Naive thymus-derived CD4-positive, alpha-beta T cell (primary cell): ENCODE measurements around the gene GRIP2. TPM values are rescaled to one million over a fixed set of nuclear protein-coding genes. Genes with fewer than 3 reads are reported as not detected.

Experiments
- ATAC-seq: fragments of 150-1000 bp; cut with Tn5 transposase; 2 replicates; pipeline ENCODE4 v1.10.0; 2021; ENCODE audit warnings: mild to moderate bottlenecking, moderate library complexity
- CTCF ChIA-PET: fragments of 350-600 bp; sonication (Branson Sonifier 250); formaldehyde crosslinking; loops from one replicate; lab custom pipeline; 2021; ENCODE audit warnings: antibody characterized with exemption; lab: Charles Lee
- POLR2A ChIA-PET: fragments of 350-600 bp; sonication (Branson Sonifier 250); formaldehyde crosslinking; loops from one replicate; lab custom pipeline; 2021; ENCODE audit warnings: antibody characterized with exemption, inconsistent platforms; lab: Charles Lee
- DNase-seq, 9 donors: peaks; one replicate each; pipeline versions ENCODE4 v3.0.0 to v3.0.0-alpha.2; 2020 to 2022; ENCODE audit warnings: mixed read lengths in 1 of 9
- H3K27ac ChIP-seq: one replicate; pipeline ENCODE4 v1.7.0; 2013; ENCODE audit warnings: mild to moderate bottlenecking, low read depth, low read length, moderate library complexity
- H3K27me3 ChIP-seq, 2 donors: one replicate each; pipeline ENCODE4 v1.7.0; 2013; ENCODE audit warnings: low read length in 2 of 2, mild to moderate bottlenecking in 2 of 2, moderate library complexity in 2 of 2; ENCODE audit not compliant: control insufficient read depth in 2 of 2, insufficient read depth in 2 of 2
- H3K36me3 ChIP-seq, 3 experiments: 1 replicate in 2 of 3; 2 replicates in 1 of 3; pipeline ENCODE4 v1.7.0; 2013; ENCODE audit warnings: low read length in 3 of 3, mild to moderate bottlenecking in 3 of 3, moderate library complexity in 1 of 3; ENCODE audit not compliant: insufficient read depth in 3 of 3, control insufficient read depth in 2 of 3
- H3K4me1 ChIP-seq, 2 donors: one replicate each; pipeline ENCODE4 v1.7.0; 2013; ENCODE audit warnings: low read length in 2 of 2, mild to moderate bottlenecking in 2 of 2, moderate library complexity in 1 of 2; ENCODE audit not compliant: control insufficient read depth in 2 of 2, insufficient read depth in 2 of 2
- H3K4me3 ChIP-seq: 2 replicates; pipeline ENCODE4 v1.7.0; 2013; ENCODE audit warnings: mild to moderate bottlenecking, low read length
- H3K9me3 ChIP-seq, 3 experiments: 1 replicate in 2 of 3; 2 replicates in 1 of 3; pipeline ENCODE4 v1.7.0; 2013; ENCODE audit warnings: low read length in 3 of 3; ENCODE audit not compliant: control insufficient read depth in 2 of 3
- H3K27ac Mint-ChIP-seq, 9 donors: one replicate each; pipeline ENCODE4 v1.8.0; 2020 to 2022; ENCODE audit warnings: mixed read lengths in 9 of 9, mild to moderate bottlenecking in 8 of 9, moderate library complexity in 5 of 9, inconsistent platforms in 2 of 9
- H3K27me3 Mint-ChIP-seq, 5 donors: one replicate each; pipeline ENCODE4 v1.8.0; 2021 to 2022; ENCODE audit warnings: mixed read lengths in 5 of 5, mild to moderate bottlenecking in 1 of 5
- H3K36me3 Mint-ChIP-seq, 5 donors: one replicate each; pipeline ENCODE4 v1.8.0; 2020 to 2022; ENCODE audit warnings: mixed read lengths in 5 of 5, mild to moderate bottlenecking in 3 of 5, inconsistent platforms in 1 of 5
- H3K4me1 Mint-ChIP-seq, 7 donors: one replicate each; pipeline ENCODE4 v1.8.0; 2020 to 2022; ENCODE audit warnings: mixed read lengths in 7 of 7, mild to moderate bottlenecking in 3 of 7, inconsistent platforms in 1 of 7
- H3K4me3 Mint-ChIP-seq, 10 donors: one replicate each; pipeline ENCODE4 v1.8.0; 2020 to 2022; ENCODE audit warnings: mild to moderate bottlenecking in 10 of 10, mixed read lengths in 10 of 10, moderate library complexity in 6 of 10, inconsistent platforms in 2 of 10
- H3K9me3 Mint-ChIP-seq, 11 donors: one replicate each; pipeline ENCODE4 v1.8.0; 2020 to 2022; ENCODE audit warnings: mixed read lengths in 11 of 11, mild to moderate bottlenecking in 4 of 11, inconsistent platforms in 1 of 11, moderate library complexity in 1 of 11
- intact Hi-C, 2 donors: fragments of 100-400 bp; cut with micrococcal nuclease; formaldehyde crosslinking; loops; one replicate each; pipeline ENCODE4 v1.15.1; 2023
- polyA plus RNA-seq, 2 donors: library from polyadenylated mRNA; unstranded; fragments of 300-500 nt; fragmentation: Illumina TruSeq; gene quantifications; one replicate each; pipeline ENCODE4 v1.2.3, GENCODE V29; 2021
- total RNA-seq, 6 experiments: library from RNA in 5 of 6; stranded (reverse) in 5 of 6; gene quantifications; 1 replicate in 5 of 6; 2 replicates in 1 of 6; pipeline ENCODE4 v1.2.3 and lab custom pipeline; 2021 to 2026

GRIP2 gene
- total and polyA plus RNA-seq, 7 experiments from 2014 or later, result not detected

DNA sequence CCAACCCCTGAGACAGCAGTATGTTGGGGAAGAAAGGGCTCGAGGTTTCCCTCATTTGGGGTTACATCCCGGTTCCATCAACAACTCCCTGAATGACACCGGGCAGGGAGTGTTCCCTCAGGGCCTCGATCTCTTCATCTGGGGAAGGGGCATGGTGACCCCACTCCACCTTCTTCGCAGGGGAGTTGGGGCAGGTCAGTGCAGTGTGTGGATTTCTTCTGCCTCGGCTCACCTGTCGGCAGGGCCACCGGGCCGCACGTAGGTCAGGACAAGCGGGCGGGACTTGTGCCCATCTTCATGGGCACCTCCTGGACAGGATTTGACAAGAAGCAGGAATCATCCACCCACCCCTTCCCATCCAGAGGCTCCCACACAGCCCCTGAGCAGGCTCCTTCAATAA, 17.4 kb downstream of the GRIP2 start:
- ChIA-PET CTCF (no interaction called here), POLR2A (no interaction called here)
- Mint-ChIP-seq H3K36me3 (no peaks in the 10 kb centered on the region), H3K4me1 (no peaks in the 10 kb centered on the region), H3K27me3 (peaks cover 0 to 18% (median 3%) of the 10 kb centered on the region in 5 donors), H3K4me3 (no peak overlapping the region), H3K27ac (no peak overlapping the region), H3K9me3 (no peaks in the 10 kb centered on the region)
- Histone ChIP-seq H3K27me3 (no peaks in the 10 kb centered on the region), H3K36me3 (no peaks in the 10 kb centered on the region), H3K9me3 (no peaks in the 10 kb centered on the region), H3K4me1 (no peaks in the 10 kb centered on the region), H3K27ac (no peak overlapping the region), H3K4me3 (no peak overlapping the region)
- intact Hi-C loops, result no loop called here
- ATAC-seq (no peak), DNase-seq (no peak)

DNA sequence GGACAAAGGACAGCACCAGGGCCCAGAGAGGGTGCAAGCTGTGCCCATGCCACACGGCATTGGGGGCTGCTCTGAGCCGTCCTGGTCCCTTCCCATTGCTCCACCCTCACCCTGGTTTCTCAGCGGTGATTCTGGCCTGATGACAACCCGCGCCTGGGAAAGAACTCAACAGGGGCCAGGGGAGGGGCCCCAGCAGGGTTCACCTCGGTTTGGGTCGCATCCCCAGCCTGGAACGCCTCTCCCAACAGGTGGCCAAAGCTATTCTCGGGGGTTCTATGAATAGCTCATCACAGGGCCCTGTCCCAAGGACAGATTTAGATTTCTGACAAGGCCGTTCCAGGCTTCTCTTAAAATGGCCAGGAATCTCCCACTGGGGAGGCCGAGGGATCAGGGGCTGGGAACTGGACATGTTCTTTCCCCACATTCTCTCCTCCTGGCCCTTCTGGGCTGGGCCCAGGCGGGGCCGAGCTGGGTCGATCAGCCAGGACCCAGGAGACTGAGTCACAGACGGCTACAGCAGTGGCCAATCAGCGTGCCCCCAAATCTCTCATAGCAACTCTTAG, 17.9 kb downstream of the GRIP2 start:
- no peaks in the 10 kb centered on the region for H3K36me3 Mint-ChIP-seq
- intact Hi-C loops, result no loop called here
- H3K9me3 ChIP-seq, result no peaks in the 10 kb centered on the region
- H3K4me3 ChIP-seq, result no peak overlapping the region
- H3K9me3 Mint-ChIP-seq, result no peaks in the 10 kb centered on the region
- H3K27ac ChIP-seq, result no peak overlapping the region
- POLR2A ChIA-PET, result no interaction called here
- H3K4me3 Mint-ChIP-seq, result no peak overlapping the region
- H3K27me3 Mint-ChIP-seq, result peaks cover 0 to 15% (median 3%) of the 10 kb centered on the region in 5 donors
- CTCF ChIA-PET, result no interaction called here
- no peaks in the 10 kb centered on the region for H3K27me3 ChIP-seq
- H3K4me1 ChIP-seq, result no peaks in the 10 kb centered on the region
- no peaks in the 10 kb centered on the region for H3K36me3 ChIP-seq
- ATAC-seq, result no peak
- no peak for DNase-seq
- no peak overlapping the region for H3K27ac Mint-ChIP-seq
- no peaks in the 10 kb centered on the region for H3K4me1 Mint-ChIP-seq

DNA sequence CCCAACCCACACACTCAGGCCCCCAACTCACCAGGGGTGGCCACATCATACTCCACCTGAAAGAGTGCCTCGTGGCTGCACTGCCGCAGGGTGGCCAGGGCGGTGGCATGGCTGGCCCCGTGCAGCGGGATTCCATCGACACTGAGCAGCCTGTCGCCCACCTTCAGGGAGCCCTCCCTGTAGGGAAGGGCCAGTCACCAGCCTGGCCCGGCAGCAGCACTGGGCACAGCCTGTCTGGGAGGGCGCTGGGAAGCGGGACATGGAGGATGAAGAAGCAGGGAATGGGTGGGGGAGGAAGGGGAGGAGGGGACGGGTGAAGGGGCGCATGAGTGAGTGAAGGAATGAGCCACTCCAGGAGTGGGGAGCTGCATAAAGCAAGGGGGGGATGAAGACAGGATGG, 18.5 kb downstream of the GRIP2 start:
- Mint-ChIP-seq H3K4me3 (no peak overlapping the region), H3K9me3 (no peaks in the 10 kb centered on the region), H3K27ac (no peak overlapping the region), H3K4me1 (no peaks in the 10 kb centered on the region), H3K27me3 (peaks cover 0 to 13% (median 0%) of the 10 kb centered on the region in 5 donors), H3K36me3 (no peaks in the 10 kb centered on the region)
- CTCF ChIA-PET, result no interaction called here
- no peak overlapping the region for H3K4me3 ChIP-seq
- H3K36me3 ChIP-seq, result no peaks in the 10 kb centered on the region
- no peaks in the 10 kb centered on the region for H3K9me3 ChIP-seq
- H3K4me1 ChIP-seq, result no peaks in the 10 kb centered on the region
- POLR2A ChIA-PET, result no interaction called here
- H3K27me3 ChIP-seq, result no peaks in the 10 kb centered on the region
- no peak overlapping the region for H3K27ac ChIP-seq
- DNase-seq (no peak), ATAC-seq (no peak)
- intact Hi-C loops, result no loop called here

DNA sequence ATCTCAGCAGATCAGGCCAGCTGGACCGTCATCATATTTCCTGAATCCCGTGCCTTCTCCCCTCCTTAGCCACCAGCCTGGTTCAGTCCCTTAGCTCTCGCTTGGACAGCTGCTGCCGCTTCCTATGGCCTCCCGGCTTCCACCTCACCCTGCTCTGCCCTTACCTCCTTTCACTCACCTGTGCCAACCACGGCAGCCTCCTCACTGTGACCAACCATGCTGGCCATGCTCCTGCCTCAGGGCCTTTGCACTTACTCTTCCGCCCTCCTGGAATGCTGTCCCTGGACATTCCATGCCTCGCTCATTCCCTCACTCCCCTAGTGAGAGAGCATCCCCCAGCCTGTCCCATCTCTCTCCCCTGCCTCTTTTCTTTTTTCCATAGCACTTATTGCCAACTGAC, 19.2 kb downstream of the GRIP2 start:
- no peaks in the 10 kb centered on the region for H3K4me1 Mint-ChIP-seq
- intact Hi-C loops, result no loop called here
- ATAC-seq, result no peak

DNA sequence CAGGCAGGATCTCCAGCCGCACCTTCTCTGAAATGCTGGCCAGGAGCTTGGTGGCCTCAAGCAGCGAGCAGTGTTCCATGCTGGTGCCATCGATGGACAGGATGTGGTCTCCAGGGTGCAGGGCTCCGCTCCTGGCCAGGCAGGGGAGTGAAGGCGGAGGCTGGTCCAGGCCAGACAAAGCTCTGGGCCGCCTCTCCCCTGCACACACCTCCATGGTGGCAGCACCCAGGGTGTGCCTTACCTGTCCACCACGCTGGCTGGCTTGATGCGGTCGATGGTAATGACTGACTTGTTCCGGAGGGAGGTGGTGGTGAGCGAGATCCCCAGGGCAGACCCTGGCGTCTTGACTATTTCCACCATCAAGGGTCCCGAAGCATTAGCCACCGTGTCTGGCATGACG, 20.0 kb downstream of the GRIP2 start:
- Mint-ChIP-seq H3K36me3 (no peaks in the 10 kb centered on the region), H3K4me3 (no peak overlapping the region), H3K9me3 (no peaks in the 10 kb centered on the region), H3K27me3 (peaks cover 0 to 13% (median 0%) of the 10 kb centered on the region in 5 donors), H3K4me1 (no peaks in the 10 kb centered on the region), H3K27ac (no peak overlapping the region)
- ChIA-PET POLR2A (no interaction called here), CTCF (no interaction called here)
- no peaks in the 10 kb centered on the region for H3K36me3 ChIP-seq
- H3K4me1 ChIP-seq, result no peaks in the 10 kb centered on the region
- no peaks in the 10 kb centered on the region for H3K27me3 ChIP-seq
- H3K27ac ChIP-seq, result no peak overlapping the region
- DNase-seq (no peak), ATAC-seq (no peak)
- intact Hi-C loops, result no loop called here
- no peak overlapping the region for H3K4me3 ChIP-seq
- no peaks in the 10 kb centered on the region for H3K9me3 ChIP-seq

More for the DNA sequence above, 19.2 kb downstream of the GRIP2 start:
- Histone ChIP-seq H3K27ac (no peak overlapping the region), H3K36me3 (no peaks in the 10 kb centered on the region), H3K9me3 (no peaks in the 10 kb centered on the region), H3K27me3 (no peaks in the 10 kb centered on the region), H3K4me3 (no peak overlapping the region), H3K4me1 (no peaks in the 10 kb centered on the region)
- ChIA-PET POLR2A (no interaction called here), CTCF (no interaction called here)
- Mint-ChIP-seq H3K9me3 (no peaks in the 10 kb centered on the region), H3K27ac (no peak overlapping the region), H3K27me3 (peaks cover 0 to 13% (median 0%) of the 10 kb centered on the region in 5 donors), H3K4me3 (no peak overlapping the region), H3K36me3 (no peaks in the 10 kb centered on the region)
- no peak for DNase-seq

DNA sequence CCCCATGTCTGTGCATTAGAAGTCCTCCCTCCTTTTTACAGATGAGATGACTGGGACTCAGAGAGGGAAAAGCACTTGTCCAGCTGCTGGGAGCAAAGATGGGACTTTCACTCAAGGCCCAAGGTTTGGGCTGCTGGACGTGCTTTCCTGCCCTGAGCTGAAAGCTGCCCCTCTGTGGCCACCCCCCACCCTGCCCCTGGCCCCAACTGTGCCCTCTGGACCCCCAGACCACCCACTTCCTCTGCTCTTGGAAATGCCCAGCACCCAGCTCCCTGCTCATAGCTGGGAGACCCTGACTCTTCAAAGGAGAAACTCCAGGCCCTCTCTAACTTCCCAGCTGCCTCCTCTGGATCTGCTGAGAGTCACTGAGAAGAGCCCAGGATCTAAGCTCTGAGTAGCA, 20.7 kb downstream of the GRIP2 start:
- no peaks in the 10 kb centered on the region for H3K36me3 Mint-ChIP-seq
- no peak overlapping the region for H3K4me3 Mint-ChIP-seq
- DNase-seq (no peak), ATAC-seq (no peak)
- ChIA-PET CTCF (interaction anchor here (1.7 kb wide), 1 partner anchor 11 kb away, joined by 5 read pairs; no protein-coding TSS in a partner anchor), POLR2A (no interaction called here)
- peaks cover 0 to 13% (median 0%) of the 10 kb centered on the region in 5 donors for H3K27me3 Mint-ChIP-seq
- no peaks in the 10 kb centered on the region for H3K9me3 ChIP-seq
- no peak overlapping the region for H3K27ac ChIP-seq
- no peak overlapping the region for H3K4me3 ChIP-seq
- H3K27ac Mint-ChIP-seq, result no peak overlapping the region
- H3K27me3 ChIP-seq, result no peaks in the 10 kb centered on the region
- intact Hi-C loops, result no loop called here
- H3K9me3 Mint-ChIP-seq, result no peaks in the 10 kb centered on the region
- H3K4me1 Mint-ChIP-seq, result no peaks in the 10 kb centered on the region
- H3K36me3 ChIP-seq, result no peaks in the 10 kb centered on the region
- H3K4me1 ChIP-seq, result no peaks in the 10 kb centered on the region

DNA sequence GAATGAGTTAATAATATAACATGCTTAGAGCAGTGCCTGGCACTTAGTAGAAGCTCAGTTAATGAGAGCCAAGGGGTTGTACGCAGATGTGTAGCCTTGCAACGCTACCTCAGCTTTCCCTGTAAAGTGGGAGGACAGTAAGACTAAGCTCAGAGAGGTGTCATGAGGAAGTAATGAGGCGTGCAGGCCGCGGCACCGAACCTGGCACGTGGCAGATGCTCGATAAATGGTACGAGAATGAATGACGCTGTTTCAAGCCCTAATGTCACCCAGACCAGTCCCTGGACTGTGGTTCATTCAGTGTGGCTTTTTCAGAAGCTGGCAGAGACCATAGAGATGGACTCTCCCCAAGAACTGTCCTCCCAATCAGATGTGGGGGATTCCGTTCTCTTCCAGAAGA, 21.2 kb downstream of the GRIP2 start:
- Mint-ChIP-seq H3K27ac (no peak overlapping the region), H3K4me3 (no peak overlapping the region), H3K4me1 (no peaks in the 10 kb centered on the region), H3K9me3 (no peaks in the 10 kb centered on the region), H3K36me3 (no peaks in the 10 kb centered on the region), H3K27me3 (peaks cover 0 to 13% (median 0%) of the 10 kb centered on the region in 5 donors)
- intact Hi-C loops, result no loop called here
- no peak overlapping the region for H3K4me3 ChIP-seq
- H3K9me3 ChIP-seq, result no peaks in the 10 kb centered on the region
- ATAC-seq, result no peak
- ChIA-PET CTCF (interaction anchor here (1.7 kb wide), 1 partner anchor 10 kb away, joined by 5 read pairs; no protein-coding TSS in a partner anchor), POLR2A (no interaction called here)
- no peaks in the 10 kb centered on the region for H3K4me1 ChIP-seq
- no peak for DNase-seq
- H3K27ac ChIP-seq, result no peak overlapping the region
- no peaks in the 10 kb centered on the region for H3K27me3 ChIP-seq
- H3K36me3 ChIP-seq, result no peaks in the 10 kb centered on the region
